Pancreas (tissue), 10 donors: ENCODE measurements around the gene ZBTB7C. TPM values are rescaled to one million over a fixed set of nuclear protein-coding genes. Genes with fewer than 3 reads are reported as not detected.
A peak's percentile ranks its signal among the peaks of the same experiment; 100 is the strongest.

ENCODE experiments used
- ATAC-seq, 4 donors: fragments of 200-7000 bp; cut with Tn5 transposase; one replicate each; pipeline versions ENCODE4 v1.8.0 to v1.9.1; 2020; ENCODE audit warnings: mild to moderate bottlenecking in 4 of 4, moderate library complexity in 4 of 4
- DNase-seq, 6 donors: peaks; one replicate each; pipeline ENCODE4 v3.0.0-alpha.2; 2020
- FAIRE-seq: peaks from 2 replicates; lab custom pipeline; 2012; peaks lifted over from hg19 to GRCh38; lab: Jason Lieb, UNC
- H3K27ac ChIP-seq, 4 donors: fragments of 200-600 bp; sonication (generic); 1 replicate in 3 of 4; 2 replicates in 1 of 4; pipeline versions ENCODE4 v1.5.0 to v1.8.0; 2020
- H3K27me3 ChIP-seq, 4 donors: fragments of 200-600 bp; one replicate each; pipeline ENCODE4 v1.8.0; 2021
- H3K36me3 ChIP-seq, 3 donors: fragments of 200-600 bp; sonication (generic) in 1 of 3; one replicate each; pipeline versions ENCODE4 v1.5.0 to v1.8.0; 2020 to 2021
- H3K4me1 ChIP-seq, 3 donors: fragments of 200-600 bp; one replicate each; pipeline ENCODE4 v1.8.0; 2021
- H3K4me3 ChIP-seq, 4 donors: fragments of 200-600 bp; sonication (generic) in 2 of 4; one replicate each; pipeline versions ENCODE4 v1.5.0 to v1.8.0; 2020 to 2021
- H3K9me3 ChIP-seq, 4 donors: fragments of 200-600 bp; one replicate each; pipeline ENCODE4 v1.8.0; 2021
- CTCF ChIP-seq, 4 donors: fragments of 200-600 bp; sonication (generic) in 3 of 4; IDR thresholded peaks; one replicate each; pipeline versions ENCODE4 v1.5.0 to v1.8.0; 2021; ENCODE audit warnings: antibody characterized with exemption in 4 of 4
- WGBS, 2 donors: extraction: QIAGEN DNeasy Blood & Tissue Kit; methylation state at CpG; one replicate each; pipeline ENCODE4 v1.1.7; 2013; 5-methylcytosine and 5-hydroxymethylcytosine counted together
- intact Hi-C, 3 donors: fragments of 100-400 bp; cut with DNase I; formaldehyde crosslinking; loops; one replicate each; pipeline versions ENCODE4 v1.11.1 to v1.14.2; 2022
- polyA plus RNA-seq, 2 donors: library from polyadenylated mRNA; stranded (reverse); fragments of 200-250 nt; gene quantifications; one replicate each; pipeline ENCODE4 v1.2.3, GENCODE V29; 2013
- total RNA-seq, 6 donors: library from RNA; stranded (reverse); fragmentation: NEBNext Ultra II Directional in 4 of 6; extraction: Animal tissue kit (Norgen Biotek cat#: 25700) in 4 of 6; gene quantifications; one replicate each; pipeline versions ENCODE4 v1.2.1 to v1.2.4, GENCODE V29; 2021 to 2023
- donor health status: healthy with polysubstance abuse.
- donor health status: DM: no; HTN: no; CAD: no; lungs with moderate emphysema.
- donor health status: DM: no; HTN: no; CAD: no.
- donor health status: control.
- donor health status: control.
- donor health status: Bipolar disorder and iron deficiency.
- donor health status: DM: yes; HTN: yes; CAD: no.
- donor health status: DM: no; HTN: no; CAD: no.
- donor health status: DM: no; HTN: no; CAD: no.
- donor health status: DM: yes; HTN: yes; CAD: no.

ZBTB7C gene
- total and polyA plus RNA-seq, 8 donors = 0.35 to 1.7 (median 0.91) TPM

- Histone ChIP-seq H3K4me3 (no peak overlapping the region), H3K4me1 (no peaks in the 10 kb centered on the region), H3K9me3 (no peaks in the 10 kb centered on the region), H3K36me3 (no peaks in the 10 kb centered on the region), H3K27me3 (no peaks in the 10 kb centered on the region), H3K27ac (no peak overlapping the region)
- WGBS, 2 donors = 85 to 91% methylated on average over 2 of the region's 2 CpGs
- ATAC-seq (no peak), DNase-seq (no peak), FAIRE-seq (no peak)
- intact Hi-C loops = no loop called here
- TF ChIP-seq CTCF (IDR thresholded peaks at IDR 0.05) = no peak
Observed at GRCh38 chr18:48278081-48278480, 131.1 kb downstream of the ZBTB7C start.

DNA sequence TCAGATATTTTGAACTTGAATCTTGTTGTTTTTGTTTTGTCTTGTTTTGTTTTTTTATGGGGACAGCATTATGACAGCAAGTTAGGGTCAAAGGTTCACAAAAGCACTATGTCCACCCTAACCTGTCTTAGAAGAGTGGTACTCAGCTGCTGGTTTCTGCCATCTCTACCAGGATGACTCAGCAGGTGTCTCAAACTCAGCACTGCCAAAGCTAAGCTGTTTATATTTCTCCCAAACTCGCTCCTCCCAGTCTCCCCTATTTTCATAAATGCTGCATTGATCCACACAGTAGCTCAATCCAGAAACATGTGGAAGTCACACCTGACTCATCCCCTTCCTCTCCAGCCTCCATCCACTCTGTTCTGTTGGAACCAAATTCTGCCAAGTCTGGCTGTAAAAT, 134.9 kb downstream of the ZBTB7C start:
- no peak for ATAC-seq
- Histone ChIP-seq H3K9me3 (no peaks in the 10 kb centered on the region), H3K27ac (no peak overlapping the region), H3K4me3 (no peak overlapping the region), H3K36me3 (no peaks in the 10 kb centered on the region), H3K27me3 (no peaks in the 10 kb centered on the region), H3K4me1 (peaks cover 0 to 6% (median 0%) of the 10 kb centered on the region in 3 donors)
- TF ChIP-seq CTCF (IDR thresholded peaks at IDR 0.05) = no peak
- FAIRE-seq = no peak
- intact Hi-C loops = no loop called here
- no peak for DNase-seq
- WGBS, 2 donors = 43 to 55% methylated on average over 1 of the region's 1 CpG

DNA sequence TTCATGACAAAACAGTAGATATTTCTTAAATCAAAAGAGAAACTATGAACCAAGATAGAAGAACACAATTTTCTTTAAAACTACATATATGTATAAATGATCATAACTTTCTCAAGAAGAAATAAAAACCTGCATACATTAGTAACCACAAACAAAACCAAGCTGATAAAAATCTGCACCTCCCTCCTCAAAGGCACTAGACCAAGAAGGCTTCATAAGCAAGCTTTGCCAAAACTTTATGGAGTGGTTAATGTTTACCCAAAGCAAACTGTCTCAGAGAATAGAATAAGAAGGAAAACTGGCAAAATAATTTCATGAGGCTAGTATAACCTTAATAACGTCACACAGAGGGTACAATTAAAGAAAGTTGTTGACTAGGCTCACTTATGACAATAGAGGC, 138.3 kb downstream of the ZBTB7C start:
- Histone ChIP-seq H3K27ac (no peak overlapping the region), H3K27me3 (no peaks in the 10 kb centered on the region), H3K9me3 (no peaks in the 10 kb centered on the region), H3K4me3 (no peak overlapping the region), H3K4me1 (peaks cover 0 to 6% (median 0%) of the 10 kb centered on the region in 3 donors), H3K36me3 (no peaks in the 10 kb centered on the region)
- ATAC-seq (no peak), FAIRE-seq (no peak), DNase-seq (no peak)
- intact Hi-C loops = no loop called here
- WGBS, 2 donors = 8 to 19% methylated on average over 1 of the region's 1 CpG
- TF ChIP-seq CTCF (IDR thresholded peaks at IDR 0.05) = no peak

GRCh38 chr18:48265328-48265727, 143.9 kb downstream of the ZBTB7C start:
- DNase-seq (no peak), FAIRE-seq (no peak), ATAC-seq (no peak)
- H3K4me1 ChIP-seq = no peaks in the 10 kb centered on the region
- H3K27me3 ChIP-seq = no peaks in the 10 kb centered on the region
- 72 to 87% methylated on average over 4 of the region's 4 CpGs for WGBS, 2 donors
- no peaks in the 10 kb centered on the region for H3K36me3 ChIP-seq
- no peak for TF ChIP-seq CTCF (IDR thresholded peaks at IDR 0.05)
- intact Hi-C loops = no loop called here
- no peak overlapping the region for H3K27ac ChIP-seq
- no peak overlapping the region for H3K4me3 ChIP-seq
- H3K9me3 ChIP-seq = no peaks in the 10 kb centered on the region

- intact Hi-C loops = no loop called here
- TF ChIP-seq CTCF (IDR thresholded peaks at IDR 0.05) = no peak
- DNase-seq (no peak), ATAC-seq (peak in 1 of 4 donors; percentile 14), FAIRE-seq (no peak)
- no peaks in the 10 kb centered on the region for H3K36me3 ChIP-seq
- no peaks in the 10 kb centered on the region for H3K9me3 ChIP-seq
- H3K4me1 ChIP-seq = no peaks in the 10 kb centered on the region
- no peaks in the 10 kb centered on the region for H3K27me3 ChIP-seq
- H3K27ac ChIP-seq = no peak overlapping the region
- WGBS, 2 donors = 74 to 83% methylated on average over 11 of the region's 11 CpGs
- no peak overlapping the region for H3K4me3 ChIP-seq
Observed at GRCh38 chr18:48263914-48264902, 145.0 kb downstream of the ZBTB7C start.
